ENCODE measurements around the gene CABCOCO1. TPM values are rescaled to one million over a fixed set of nuclear protein-coding genes. Genes with fewer than 3 reads are reported as not detected.

Gene CABCOCO1
- polyA plus RNA-seq, 1 of the 3 experiments (the other 2 are of a cell fraction): 0.71 TPM

- POLR2A ChIA-PET: no interaction called here
- CTCF ChIA-PET: interaction anchor here (0.6 to 1.3 kb wide), 3 partner anchors 10 to 78 kb away, joined by 3 to 4 read pairs (median 3); no protein-coding TSS in a partner anchor
- H3F3A ChIP-seq (replicated peaks; ENCODE audit: insufficient read depth): peaks cover 12% of the 10 kb centered on the region
- DNase-seq: no peak
- H3K27ac ChIP-seq (ENCODE audit: low read depth in 2 of 2, low read length in 1 of 2): peak overlapping the region; percentile 49 to 71
- H2AFZ ChIP-seq (ENCODE audit: low read depth): no peak overlapping the region
- H3K9ac ChIP-seq: no peak overlapping the region
- no peaks in the 10 kb centered on the region for H3K79me2 ChIP-seq (ENCODE audit: insufficient read depth)
- H3K4me3 ChIP-seq (ENCODE audit: low read depth in 2 of 2, low read length in 1 of 2): no peak overlapping the region
- TF ChIP-seq RAD21 (IDR thresholded peaks at IDR 0.05; ENCODE audit: low read length): no peak
- no peak for TF ChIP-seq RCOR1 (IDR thresholded peaks at IDR 0.05; ENCODE audit: low read length)
- no peak for TF ChIP-seq GABPA (IDR thresholded peaks at IDR 0.05; ENCODE audit: low read depth)
- no peak for TF ChIP-seq REST (IDR thresholded peaks at IDR 0.05; ENCODE audit: low read depth, low read length)
- TF ChIP-seq RXRA (IDR thresholded peaks at IDR 0.05; ENCODE audit: borderline replicate concordance, low read depth): no peak
- TF ChIP-seq NFIC (IDR thresholded peaks at IDR 0.05; ENCODE audit: borderline replicate concordance): no peak
- TF ChIP-seq USF2 (IDR thresholded peaks at IDR 0.05; ENCODE audit: borderline replicate concordance, low read depth, low read length): no peak
- TF ChIP-seq EZH2phosphoT487 (IDR thresholded peaks at IDR 0.05; ENCODE audit: borderline replicate concordance, low read depth): no peak
- no peak for TF ChIP-seq ELF1 (IDR thresholded peaks at IDR 0.05)
- no peak for TF ChIP-seq SIN3A (IDR thresholded peaks at IDR 0.05; ENCODE audit: borderline replicate concordance, low read depth, low read length)
- no peak for TF ChIP-seq PBX3 (IDR thresholded peaks at IDR 0.05)
- WGBS (ENCODE audit: low lambda C conversion rate): 42% methylated on average over 3 of the region's 3 CpGs
- no peak overlapping the region for H3K4me2 ChIP-seq
- no peaks in the 10 kb centered on the region for H3K27me3 ChIP-seq (ENCODE audit: insufficient read depth)
- no peaks in the 10 kb centered on the region for H3K9me3 ChIP-seq
- no peaks in the 10 kb centered on the region for H3K36me3 ChIP-seq (replicated peaks in 1 of 2; ENCODE audit: control insufficient read depth in 1 of 2, insufficient read depth in 2 of 2, low read length in 1 of 2)
- no peaks in the 10 kb centered on the region for H3K9me2 ChIP-seq
- H4K20me1 ChIP-seq (ENCODE audit: insufficient read depth): no peaks in the 10 kb centered on the region
- H3K4me1 ChIP-seq (ENCODE audit: control insufficient read depth in 1 of 2, insufficient read depth in 2 of 2, low read depth in 1 of 2, low read length in 1 of 2): peaks cover 34 to 57% of the 10 kb centered on the region in 2 experiments; a peak in 3 of 4 replicates
These were observed 94.3 kb downstream of the CABCOCO1 start for GRCh38 chr10:61757001-61757400.
